NCI-H1694 treated with DMSO at 0.1 percent for 48 hours (cell line): ENCODE data around the gene PNPLA7.
"Not testable (repeated sequence)": the region's sequence is repeated elsewhere in the genome, so short reads cannot be mapped to it uniquely, and the experiment has no call there.

ENCODE experiments used
- DNase-seq: peaks from one replicate; lab custom pipeline; 2025; lab: John Stamatoyannopoulos, UW

PNPLA7 gene

GRCh38 chr9:137421838-137422603, 128.2 kb downstream of the PNPLA7 start:
- no peak for DNase-seq

GRCh38 chr9:137417161-137418021, 132.8 kb downstream of the PNPLA7 start:
- no peak for DNase-seq

DNA sequence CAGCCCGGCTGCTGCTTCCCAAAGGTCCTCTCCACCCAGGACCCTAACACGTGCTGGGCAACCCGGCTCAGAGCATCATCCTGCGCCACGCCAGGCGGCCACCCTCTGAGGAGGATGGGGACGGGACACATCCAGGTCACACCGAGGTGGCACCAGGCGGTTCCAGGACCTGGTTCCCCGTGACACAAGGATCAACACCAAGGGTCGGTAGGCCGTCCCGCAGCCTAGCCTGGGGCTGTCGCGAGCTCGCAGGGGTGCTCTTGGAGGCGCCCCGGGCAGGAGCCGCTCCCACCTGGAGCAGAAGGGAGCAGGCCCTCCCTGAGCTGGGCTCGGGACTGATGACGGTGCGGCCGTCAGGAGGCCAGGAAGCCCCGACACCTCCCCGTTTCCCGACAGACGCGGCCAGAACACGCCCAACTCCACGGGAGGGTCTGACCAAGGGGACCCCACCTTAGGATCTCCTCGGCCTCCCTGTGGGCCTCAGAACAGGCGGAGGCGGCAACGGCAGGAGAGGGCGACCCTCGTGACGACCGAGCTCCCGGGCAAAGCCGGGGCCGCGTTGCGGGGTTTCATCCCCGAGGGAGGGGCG, 133.5 kb downstream of the PNPLA7 start:
- no peak for DNase-seq

DNA sequence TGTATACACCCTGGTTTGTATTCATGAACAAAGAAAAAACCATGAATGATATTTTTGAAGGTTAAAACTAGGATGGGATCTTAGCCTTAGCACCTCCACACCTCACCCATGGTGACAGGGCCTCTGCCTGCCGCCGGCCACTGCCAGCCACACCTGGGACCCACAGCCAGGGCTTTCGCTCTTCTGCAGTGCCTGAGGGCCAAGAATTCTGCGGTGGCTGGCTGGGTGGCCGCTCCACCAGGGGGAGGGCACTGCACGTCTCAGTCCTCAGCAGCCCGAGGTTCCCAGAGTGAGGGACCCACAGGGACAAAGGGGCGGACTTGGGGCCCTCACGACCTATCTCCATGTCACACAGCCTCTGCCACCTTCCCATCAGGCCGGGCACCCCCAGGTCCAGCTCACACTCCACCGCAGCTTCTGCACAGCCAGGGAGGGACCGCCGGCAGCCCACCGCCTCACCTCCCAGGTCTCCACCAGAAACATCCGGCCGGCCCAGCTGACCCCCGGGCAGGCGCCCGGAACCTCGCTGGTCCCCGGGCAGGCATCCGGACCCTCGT, 134.1 kb downstream of the PNPLA7 start:
- DNase-seq, result no peak

DNA sequence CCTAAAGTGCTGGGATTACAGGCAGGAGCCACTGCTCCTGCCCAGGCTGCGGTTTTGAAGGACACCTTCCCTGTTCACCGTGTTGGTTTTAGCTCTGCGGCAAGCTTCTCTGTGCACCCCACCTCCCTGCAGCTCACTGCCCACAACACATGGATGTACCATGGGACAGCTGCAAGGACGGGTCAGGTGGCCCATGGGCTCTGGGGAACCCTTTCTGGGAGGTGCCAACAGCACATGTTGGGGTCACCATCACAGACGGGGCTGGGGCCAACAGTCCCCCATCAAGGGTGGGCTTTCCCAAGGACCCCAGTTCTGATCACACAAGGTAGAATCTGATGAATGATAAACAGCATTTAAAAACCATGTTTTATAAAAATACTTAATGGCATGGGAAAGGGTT, 134.8 kb downstream of the PNPLA7 start:
- DNase-seq, result no peak

DNA sequence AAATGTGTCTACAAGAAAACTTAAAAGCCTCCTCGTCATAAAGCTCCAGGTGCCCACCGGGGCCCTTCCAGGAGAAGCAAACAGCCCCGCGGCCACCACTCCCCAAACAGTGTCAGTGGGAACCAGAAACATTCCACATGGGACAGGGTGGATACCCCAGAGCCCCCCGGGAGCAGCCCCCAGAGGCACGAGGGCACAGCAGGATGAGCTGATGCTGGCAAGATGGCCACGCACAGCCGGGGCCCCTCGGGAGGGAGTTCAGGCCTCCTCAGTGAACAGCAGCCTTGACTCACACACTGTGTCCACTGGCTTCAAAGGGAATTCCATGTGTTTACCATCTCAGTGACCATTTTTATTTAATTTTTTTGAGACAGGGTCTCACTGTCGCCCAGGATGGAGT, 137.8 kb downstream of the PNPLA7 start:
- no peak for DNase-seq

DNA sequence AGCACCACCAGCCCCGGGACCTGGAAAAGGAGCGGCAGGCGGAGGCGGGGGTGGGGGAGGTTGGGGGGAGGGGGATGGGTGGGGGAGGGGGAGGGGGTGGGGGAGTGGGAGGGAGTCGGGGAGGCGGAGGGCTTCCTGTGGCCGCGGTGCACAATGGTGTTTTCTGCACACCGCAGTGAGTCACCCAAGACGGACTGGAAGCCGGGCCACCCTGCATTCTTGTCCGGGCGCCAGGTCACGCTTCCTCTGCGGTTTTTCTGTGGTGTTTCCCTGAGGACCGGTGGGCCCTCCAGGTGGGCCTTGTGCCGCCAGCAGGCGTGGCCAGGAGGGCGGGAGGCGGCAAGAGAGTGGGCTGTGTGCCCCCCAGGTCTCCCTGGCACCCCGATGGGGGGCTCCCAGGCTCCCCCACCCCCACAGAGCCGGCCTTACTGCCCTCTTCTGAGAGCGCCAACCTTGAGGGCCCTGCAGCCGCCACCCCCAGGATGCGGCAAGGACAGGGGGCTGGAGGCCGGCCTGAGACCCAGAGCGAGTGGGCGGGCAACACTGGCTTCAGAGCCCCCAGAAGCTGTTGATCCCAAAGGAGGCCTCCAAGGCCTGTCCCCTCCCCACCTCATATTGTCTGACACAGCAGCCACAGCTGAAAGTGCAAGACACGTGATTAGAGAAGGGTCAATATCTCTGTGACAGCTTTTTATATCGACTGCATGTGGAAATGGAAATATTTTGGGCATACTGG, 138.4 kb downstream of the PNPLA7 start:
- no peak for DNase-seq

DNA sequence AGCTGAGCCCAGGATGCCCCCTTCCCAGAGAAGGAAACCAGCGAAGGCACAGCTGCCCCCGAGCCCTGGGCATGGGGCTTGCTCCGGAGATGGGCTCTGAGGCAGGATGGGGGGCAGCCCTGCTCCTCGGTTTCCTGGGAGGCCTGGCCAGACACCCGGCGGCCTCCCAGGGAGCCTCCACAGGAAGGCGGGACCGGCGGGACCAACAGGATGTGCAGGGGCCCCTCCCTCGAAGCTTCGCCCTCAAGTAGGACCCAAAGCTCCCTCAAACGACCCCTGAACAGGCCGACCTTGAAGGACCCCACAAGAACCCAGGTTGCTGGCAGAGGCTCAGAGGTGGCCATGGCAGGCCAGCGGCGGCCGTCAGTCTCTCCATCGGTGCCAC, 138.9 kb downstream of the PNPLA7 start:
- no peak for DNase-seq

- DNase-seq, result no peak
Measured at GRCh38 chr9:137410891-137411249, 139.3 kb downstream of the PNPLA7 start.

- DNase-seq, result not testable (repeated sequence)
Measured at GRCh38 chr9:137410236-137410890, 139.8 kb downstream of the PNPLA7 start.
